Activated CD4-positive, alpha-beta T cell treated with anti-CD3 and anti-CD28 coated beads, Interleukin-2, Interleukin-4, amounts not matched to agents 100 ng/mL and 50 ng/mL, durations not matched to agents 16 hours and 8 hours (primary cell): ENCODE data around the gene GAGE12D.
"Not testable (repeated sequence)": the region's sequence is repeated elsewhere in the genome, so short reads cannot be mapped to it uniquely, and the experiment has no call there.

Experiments used
- DNase-seq: peaks from one replicate; pipeline ENCODE4 v3.0.0-alpha.2; 2020; ENCODE audit warnings: low spot score

The GAGE12D gene, protein sequence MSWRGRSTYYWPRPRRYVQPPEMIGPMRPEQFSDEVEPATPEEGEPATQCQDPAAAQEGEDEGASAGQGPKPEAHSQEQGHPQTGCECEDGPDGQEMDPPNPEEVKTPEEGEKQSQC

DNA sequence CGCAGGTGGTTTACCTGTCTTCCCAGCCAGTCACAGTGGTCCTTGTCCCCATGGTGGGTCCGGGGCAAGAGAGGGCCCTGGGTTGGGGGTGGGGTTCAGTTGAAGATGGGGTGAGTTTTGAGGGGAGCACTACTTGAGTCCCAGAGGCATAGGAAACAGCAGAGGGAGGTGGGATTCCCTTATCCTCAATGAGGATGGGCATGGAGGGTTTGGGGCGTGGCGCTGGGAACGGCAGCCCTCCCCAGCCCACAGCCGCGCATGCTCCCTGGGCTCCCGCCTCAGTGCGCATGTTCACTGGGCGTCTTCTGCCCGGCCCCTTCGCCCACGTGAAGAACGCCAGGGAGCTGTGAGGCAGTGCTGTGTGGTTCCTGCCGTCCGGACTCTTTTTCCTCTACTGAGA, at the start of gene GAGE12D:
Gene GAGE12D (plus strand): TSS at position 301 of the 400 bp plus-strand sequence. CDS start 1,155 bp downstream, outside the sequence.
- DNase-seq = not testable (repeated sequence)

DNA sequence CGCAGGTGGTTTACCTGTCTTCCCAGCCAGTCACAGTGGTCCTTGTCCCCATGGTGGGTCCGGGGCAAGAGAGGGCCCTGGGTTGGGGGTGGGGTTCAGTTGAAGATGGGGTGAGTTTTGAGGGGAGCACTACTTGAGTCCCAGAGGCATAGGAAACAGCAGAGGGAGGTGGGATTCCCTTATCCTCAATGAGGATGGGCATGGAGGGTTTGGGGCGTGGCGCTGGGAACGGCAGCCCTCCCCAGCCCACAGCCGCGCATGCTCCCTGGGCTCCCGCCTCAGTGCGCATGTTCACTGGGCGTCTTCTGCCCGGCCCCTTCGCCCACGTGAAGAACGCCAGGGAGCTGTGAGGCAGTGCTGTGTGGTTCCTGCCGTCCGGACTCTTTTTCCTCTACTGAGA, 9.7 kb upstream of the GAGE12D start, which contains the start of gene GAGE12C:
Gene GAGE12C (plus strand): TSS at position 301 of the 400 bp plus-strand sequence. CDS start 1,155 bp downstream, outside the sequence.
- not testable (repeated sequence) for DNase-seq

DNA sequence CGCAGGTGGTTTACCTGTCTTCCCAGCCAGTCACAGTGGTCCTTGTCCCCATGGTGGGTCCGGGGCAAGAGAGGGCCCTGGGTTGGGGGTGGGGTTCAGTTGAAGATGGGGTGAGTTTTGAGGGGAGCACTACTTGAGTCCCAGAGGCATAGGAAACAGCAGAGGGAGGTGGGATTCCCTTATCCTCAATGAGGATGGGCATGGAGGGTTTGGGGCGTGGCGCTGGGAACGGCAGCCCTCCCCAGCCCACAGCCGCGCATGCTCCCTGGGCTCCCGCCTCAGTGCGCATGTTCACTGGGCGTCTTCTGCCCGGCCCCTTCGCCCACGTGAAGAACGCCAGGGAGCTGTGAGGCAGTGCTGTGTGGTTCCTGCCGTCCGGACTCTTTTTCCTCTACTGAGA, 9.5 kb downstream of the GAGE12D start, which contains the start of gene GAGE12E:
Gene GAGE12E (plus strand): TSS at position 301 of the 400 bp plus-strand sequence. CDS start 1,155 bp downstream, outside the sequence.
- not testable (repeated sequence) for DNase-seq

DNA sequence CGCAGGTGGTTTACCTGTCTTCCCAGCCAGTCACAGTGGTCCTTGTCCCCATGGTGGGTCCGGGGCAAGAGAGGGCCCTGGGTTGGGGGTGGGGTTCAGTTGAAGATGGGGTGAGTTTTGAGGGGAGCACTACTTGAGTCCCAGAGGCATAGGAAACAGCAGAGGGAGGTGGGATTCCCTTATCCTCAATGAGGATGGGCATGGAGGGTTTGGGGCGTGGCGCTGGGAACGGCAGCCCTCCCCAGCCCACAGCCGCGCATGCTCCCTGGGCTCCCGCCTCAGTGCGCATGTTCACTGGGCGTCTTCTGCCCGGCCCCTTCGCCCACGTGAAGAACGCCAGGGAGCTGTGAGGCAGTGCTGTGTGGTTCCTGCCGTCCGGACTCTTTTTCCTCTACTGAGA, 19.0 kb downstream of the GAGE12D start, which contains the start of gene GAGE12F:
Gene GAGE12F (plus strand): TSS at position 301 of the 400 bp plus-strand sequence. CDS start 1,155 bp downstream, outside the sequence.
- DNase-seq = not testable (repeated sequence)

DNA sequence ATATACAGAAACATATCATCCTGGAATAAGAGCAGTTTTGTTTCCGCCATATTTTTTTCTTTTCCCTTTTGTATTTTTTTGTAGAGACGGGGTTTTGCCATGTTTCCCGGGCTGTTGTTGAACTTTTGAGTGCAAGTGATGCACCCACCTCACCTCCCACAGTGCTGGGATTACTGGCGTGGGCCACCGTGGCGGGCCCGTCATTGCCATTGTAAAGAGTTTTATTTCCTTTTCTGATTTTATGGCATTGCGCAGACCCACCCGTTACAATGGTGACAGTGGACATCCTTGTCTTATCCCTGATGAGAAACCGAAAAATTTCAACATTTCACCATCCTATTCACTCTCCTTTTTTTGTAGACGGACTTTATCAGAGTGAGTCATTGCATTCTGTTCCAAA, 27.2 kb downstream of the GAGE12D start:
- not testable (repeated sequence) for DNase-seq

DNA sequence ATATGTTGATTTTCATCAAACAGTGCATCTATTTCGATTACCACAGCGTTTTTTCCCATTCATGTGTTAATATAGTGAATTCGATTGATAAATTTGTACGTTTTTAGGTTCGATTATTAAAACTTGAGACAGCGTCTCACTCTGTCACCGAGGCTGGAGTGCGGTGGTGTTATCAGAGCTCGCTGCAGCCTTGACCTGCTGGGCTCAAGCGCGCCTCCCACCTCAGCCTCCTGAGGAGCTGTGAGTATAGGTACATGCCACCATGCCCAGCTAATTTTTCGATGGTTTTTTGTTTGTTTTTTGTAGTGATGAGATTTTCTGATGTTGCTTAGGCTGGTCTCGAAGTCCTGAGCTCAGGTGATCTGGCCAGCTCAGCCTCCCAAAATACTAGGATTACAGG, 27.6 kb downstream of the GAGE12D start:
- DNase-seq = not testable (repeated sequence)

DNA sequence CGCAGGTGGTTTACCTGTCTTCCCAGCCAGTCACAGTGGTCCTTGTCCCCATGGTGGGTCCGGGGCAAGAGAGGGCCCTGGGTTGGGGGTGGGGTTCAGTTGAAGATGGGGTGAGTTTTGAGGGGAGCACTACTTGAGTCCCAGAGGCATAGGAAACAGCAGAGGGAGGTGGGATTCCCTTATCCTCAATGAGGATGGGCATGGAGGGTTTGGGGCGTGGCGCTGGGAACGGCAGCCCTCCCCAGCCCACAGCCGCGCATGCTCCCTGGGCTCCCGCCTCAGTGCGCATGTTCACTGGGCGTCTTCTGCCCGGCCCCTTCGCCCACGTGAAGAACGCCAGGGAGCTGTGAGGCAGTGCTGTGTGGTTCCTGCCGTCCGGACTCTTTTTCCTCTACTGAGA, 28.6 kb downstream of the GAGE12D start, which contains the start of gene GAGE12G:
Gene GAGE12G (plus strand): TSS at position 301 of the 400 bp plus-strand sequence. CDS start 1,155 bp downstream, outside the sequence.
- not testable (repeated sequence) for DNase-seq

DNA sequence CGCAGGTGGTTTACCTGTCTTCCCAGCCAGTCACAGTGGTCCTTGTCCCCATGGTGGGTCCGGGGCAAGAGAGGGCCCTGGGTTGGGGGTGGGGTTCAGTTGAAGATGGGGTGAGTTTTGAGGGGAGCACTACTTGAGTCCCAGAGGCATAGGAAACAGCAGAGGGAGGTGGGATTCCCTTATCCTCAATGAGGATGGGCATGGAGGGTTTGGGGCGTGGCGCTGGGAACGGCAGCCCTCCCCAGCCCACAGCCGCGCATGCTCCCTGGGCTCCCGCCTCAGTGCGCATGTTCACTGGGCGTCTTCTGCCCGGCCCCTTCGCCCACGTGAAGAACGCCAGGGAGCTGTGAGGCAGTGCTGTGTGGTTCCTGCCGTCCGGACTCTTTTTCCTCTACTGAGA, 38.1 kb downstream of the GAGE12D start, which contains the start of gene GAGE12H:
Gene GAGE12H (plus strand): TSS at position 301 of the 400 bp plus-strand sequence. CDS start 1,155 bp downstream, outside the sequence.
- DNase-seq = not testable (repeated sequence)

DNA sequence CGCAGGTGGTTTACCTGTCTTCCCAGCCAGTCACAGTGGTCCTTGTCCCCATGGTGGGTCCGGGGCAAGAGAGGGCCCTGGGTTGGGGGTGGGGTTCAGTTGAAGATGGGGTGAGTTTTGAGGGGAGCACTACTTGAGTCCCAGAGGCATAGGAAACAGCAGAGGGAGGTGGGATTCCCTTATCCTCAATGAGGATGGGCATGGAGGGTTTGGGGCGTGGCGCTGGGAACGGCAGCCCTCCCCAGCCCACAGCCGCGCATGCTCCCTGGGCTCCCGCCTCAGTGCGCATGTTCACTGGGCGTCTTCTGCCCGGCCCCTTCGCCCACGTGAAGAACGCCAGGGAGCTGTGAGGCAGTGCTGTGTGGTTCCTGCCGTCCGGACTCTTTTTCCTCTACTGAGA, 47.7 kb downstream of the GAGE12D start, which contains the start of gene GAGE2A:
Gene GAGE2A (plus strand): TSS at position 301 of the 400 bp plus-strand sequence. CDS start 1,155 bp downstream, outside the sequence.
- not testable (repeated sequence) for DNase-seq

DNA sequence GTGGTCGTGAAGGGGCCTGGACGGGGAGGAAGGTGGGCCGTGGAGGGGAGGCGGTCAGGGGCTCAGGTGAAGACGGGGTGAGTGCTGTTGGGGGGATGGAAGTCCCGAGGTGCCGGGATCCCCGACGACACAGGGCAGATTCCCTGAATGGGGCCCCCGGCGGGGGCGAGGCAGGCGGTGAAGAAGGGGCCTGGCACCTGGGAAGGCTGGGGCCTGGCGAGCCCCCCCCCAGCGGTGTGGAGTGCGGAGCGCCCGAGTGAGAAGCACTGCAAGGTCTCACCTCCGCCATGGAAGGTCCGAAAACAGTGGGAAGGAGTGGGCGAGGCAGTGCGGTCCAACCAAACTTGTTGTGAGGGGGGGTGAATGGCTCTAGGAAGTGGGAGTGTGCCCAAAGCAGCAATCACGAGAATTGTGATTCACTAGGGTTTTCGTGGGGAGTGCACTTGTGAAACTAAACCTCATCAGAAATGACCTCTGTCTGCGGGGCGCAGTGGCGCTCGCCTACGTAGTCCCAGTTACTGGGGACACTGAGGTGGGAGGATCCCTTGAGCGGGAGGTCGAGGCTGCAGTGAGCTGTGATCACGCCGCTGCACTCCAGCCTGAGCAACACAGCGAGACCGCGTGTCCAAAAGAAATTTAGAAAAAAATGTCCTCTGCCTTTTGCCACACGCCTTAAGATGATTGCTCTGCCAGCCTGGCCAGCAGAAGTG, 48.4 kb downstream of the GAGE12D start:
- not testable (repeated sequence) for DNase-seq

DNA sequence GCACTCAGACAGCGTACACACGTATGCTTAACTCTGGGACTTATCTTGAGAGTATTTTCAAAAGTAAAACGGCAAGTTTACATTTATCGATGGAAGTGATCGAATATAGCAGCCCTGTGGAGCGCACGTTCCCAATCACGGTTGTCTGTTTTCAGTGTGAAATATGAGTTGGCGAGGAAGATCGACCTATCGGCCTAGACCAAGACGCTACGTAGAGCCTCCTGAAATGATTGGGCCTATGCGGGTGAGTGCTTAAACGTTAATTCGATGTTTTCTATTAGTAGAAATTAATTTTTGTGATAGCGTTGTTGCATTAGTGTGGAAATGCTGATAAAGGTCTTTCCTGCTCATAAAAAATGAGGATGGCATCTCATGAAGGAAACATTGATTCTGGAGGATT, 49.0 kb downstream of the GAGE12D start:
- not testable (repeated sequence) for DNase-seq
